SK-N-SH treated with all-trans-retinoic acid at 6 μM for 48 hours (cell line): ENCODE results near the gene SMIM31.

Source experiments
- ARNTL ChIP-seq: fragments of 450-650 bp; formaldehyde crosslinking; IDR thresholded peaks from 2 replicates; pipeline ENCODE4 v1.5.0; 2020; ENCODE audit warnings: low read depth, mild to moderate bottlenecking, moderate library complexity, borderline replicate concordance
- BACH2 ChIP-seq: fragments of 250-450 bp; sonication (Bioruptor Pico); IDR thresholded peaks from 2 replicates; pipeline ENCODE4 v1.9.0; 2021; ENCODE audit warnings: mild to moderate bottlenecking, borderline replicate concordance
- CSDC2 ChIP-seq: fragments of 250-450 bp; sonication (Bioruptor Pico); IDR thresholded peaks from 2 replicates; pipeline ENCODE4 v1.5.0; 2020; ENCODE audit warnings: mild to moderate bottlenecking, moderate library complexity
- OSR1 ChIP-seq: fragments of 250-450 bp; sonication (Bioruptor Pico); IDR thresholded peaks from 2 replicates; pipeline ENCODE4 v1.8.0; 2022; ENCODE audit warnings: moderate library complexity, mild to moderate bottlenecking, inconsistent platforms
- PATZ1 ChIP-seq: fragments of 250-450 bp; sonication (Bioruptor Pico); IDR thresholded peaks from 2 replicates; pipeline ENCODE4 v1.8.0; 2020; ENCODE audit warnings: mild to moderate bottlenecking, moderate library complexity, borderline replicate concordance
- TOX ChIP-seq: fragments of 250-450 bp; sonication (Bioruptor Pico); IDR thresholded peaks from 2 replicates; pipeline ENCODE4 v1.8.0; 2021; ENCODE audit warnings: mild to moderate bottlenecking, moderate library complexity, borderline replicate concordance
- TSHZ2 ChIP-seq: fragments of 250-450 bp; sonication (Bioruptor Pico); IDR thresholded peaks from 2 replicates; pipeline ENCODE4 v1.5.0; 2020; ENCODE audit warnings: mild to moderate bottlenecking, moderate library complexity
- ZC3H10 ChIP-seq: fragments of 250-450 bp; sonication (Bioruptor Pico); IDR thresholded peaks from 2 replicates; pipeline ENCODE4 v1.5.1; 2021; ENCODE audit warnings: mild to moderate bottlenecking, moderate library complexity
- ZFP3 ChIP-seq: fragments of 250-450 bp; sonication (Bioruptor Pico); IDR thresholded peaks from 2 replicates; pipeline ENCODE4 v1.5.0; 2020; ENCODE audit warnings: mild to moderate bottlenecking, moderate library complexity
- ZFP30 ChIP-seq: fragments of 450-650 bp; formaldehyde crosslinking; IDR thresholded peaks from 2 replicates; pipeline ENCODE4 v1.5.0; 2022; ENCODE audit warnings: mild to moderate bottlenecking, moderate library complexity

GRCh38 chr4:164761241-164761640 is 7.3 kb downstream of the SMIM31 start:
- TF ChIP-seq ARNTL (CRISPR knock-in tag) (no peak), ZC3H10 (CRISPR knock-in tag) (no peak), ZFP3 (no peak), ZFP30 (CRISPR knock-in tag) (no peak), CSDC2 (CRISPR knock-in tag) (no peak), OSR1 (CRISPR knock-in tag) (no peak), TOX (no peak), TSHZ2 (CRISPR knock-in tag) (no peak), BACH2 (CRISPR knock-in tag) (no peak), PATZ1 (no peak)
